Adrenal gland (tissue), 12 donors: ENCODE measurements around the gene CD79A. TPM values are rescaled to one million over a fixed set of nuclear protein-coding genes. Genes with fewer than 3 reads are reported as not detected.

Experiments used
- DNase-seq, 7 donors: peaks; one replicate each; pipeline ENCODE4 v3.0.0-alpha.2; 2019 to 2020
- H3K27ac ChIP-seq, 5 donors: fragments of 200-600 bp; sonication (generic) in 4 of 5; 1 replicate in 3 of 5; 2 replicates in 2 of 5; pipeline versions ENCODE4 v1.5.1 to v1.8.0; 2016 to 2020; ENCODE audit warnings: mild to moderate bottlenecking in 1 of 5
- H3K27me3 ChIP-seq: fragments of 200-600 bp; 2 replicates; pipeline ENCODE4 v1.8.0; 2021
- H3K36me3 ChIP-seq, 2 donors: fragments of 200-600 bp; replicated peaks in 1 of 2; 1 replicate in 1 of 2; 2 replicates in 1 of 2; pipeline versions ENCODE4 v1.5.1 to v1.8.0; 2018 to 2022
- H3K4me1 ChIP-seq, 2 donors: fragments of 200-600 bp; replicated peaks in 1 of 2; 1 replicate in 1 of 2; 2 replicates in 1 of 2; pipeline versions ENCODE4 v1.5.1 to v1.8.0; 2018 to 2021
- H3K4me3 ChIP-seq, 4 donors: fragments of 200-600 bp; sonication (generic) in 3 of 4; one replicate each; pipeline ENCODE4 v1.5.1; 2016 to 2018
- H3K9me3 ChIP-seq, 3 donors: fragments of 200-600 bp; sonication (generic) in 1 of 3; replicated peaks in 1 of 3; 1 replicate in 2 of 3; 2 replicates in 1 of 3; pipeline versions ENCODE4 v1.5.1 to v1.8.0; 2016 to 2021
- POLR2A ChIP-seq, 2 donors: fragments of 450-650 bp; IDR thresholded peaks; one replicate each; pipeline ENCODE4 v1.6.1; 2017; ENCODE audit warnings: antibody characterized with exemption in 2 of 2, mild to moderate bottlenecking in 2 of 2, moderate library complexity in 1 of 2
- WGBS, 4 donors: extraction: QIAGEN DNeasy Blood & Tissue Kit in 2 of 4; methylation state at CpG; one replicate each; pipeline versions ENCODE4 v1.1.5 to v1.1.7; 2013 to 2017; 5-methylcytosine and 5-hydroxymethylcytosine counted together
- intact Hi-C, 2 donors: fragments of 100-400 bp; cut with DNase I; formaldehyde crosslinking; loops; one replicate each; pipeline versions ENCODE4 v1.14.1 to v1.15.0; 2022 to 2023
- polyA plus RNA-seq, 3 donors: library from polyadenylated mRNA; stranded (reverse); fragments of 200-250 nt in 2 of 3; fragments of 350-450 nt in 1 of 3; fragmentation: Illumina TruSeq in 1 of 3; extraction: RNeasy Lipid Tissue Mini Kit (QIAGEN cat#74804) in 1 of 3; gene quantifications; one replicate each; pipeline ENCODE4 v1.2.3, GENCODE V29; 2013 to 2014
- total RNA-seq, 9 donors: library from RNA; depleted of rRNA in 4 of 9; stranded (reverse); fragments of >200 nt in 4 of 9; fragments of 120-200 nt in 1 of 9; fragmentation: NEBNext Ultra II Directional in 1 of 9; extraction: Animal tissue kit (Norgen Biotek cat#: 25700) in 1 of 9; gene quantifications; one replicate each; pipeline versions ENCODE4 v1.1.0 to v1.2.4, GENCODE V29; 2013 to 2023
- TF ChIP-seq, protein P1 (sequence below), 6 experiments: fragments of 450-650 bp in 4 of 6; fragments of 200-600 bp in 2 of 6; sonication (generic) in 1 of 6; IDR thresholded peaks; 1 replicate in 5 of 6; 2 replicates in 1 of 6; pipeline versions ENCODE4 v1.5.1 to v1.8.0; 2016 to 2021; ENCODE audit warnings: antibody characterized with exemption in 6 of 6, mild to moderate bottlenecking in 2 of 6, moderate library complexity in 1 of 6
- donor health status: healthy with polysubstance abuse.
- donor health status: Bipolar disorder and iron deficiency.
- donor health status: DM: yes; HTN: yes; CAD: no.
- donor health status: DM: no; HTN: no; CAD: no.
- donor health status: DM: no; HTN: no; CAD: no.
- donor health status: DM: yes; HTN: yes; CAD: no.

CD79A gene
- total and polyA plus RNA-seq, 12 donors: 0.28 to 6.2 (median 0.50) TPM; not detected in 3

DNA sequence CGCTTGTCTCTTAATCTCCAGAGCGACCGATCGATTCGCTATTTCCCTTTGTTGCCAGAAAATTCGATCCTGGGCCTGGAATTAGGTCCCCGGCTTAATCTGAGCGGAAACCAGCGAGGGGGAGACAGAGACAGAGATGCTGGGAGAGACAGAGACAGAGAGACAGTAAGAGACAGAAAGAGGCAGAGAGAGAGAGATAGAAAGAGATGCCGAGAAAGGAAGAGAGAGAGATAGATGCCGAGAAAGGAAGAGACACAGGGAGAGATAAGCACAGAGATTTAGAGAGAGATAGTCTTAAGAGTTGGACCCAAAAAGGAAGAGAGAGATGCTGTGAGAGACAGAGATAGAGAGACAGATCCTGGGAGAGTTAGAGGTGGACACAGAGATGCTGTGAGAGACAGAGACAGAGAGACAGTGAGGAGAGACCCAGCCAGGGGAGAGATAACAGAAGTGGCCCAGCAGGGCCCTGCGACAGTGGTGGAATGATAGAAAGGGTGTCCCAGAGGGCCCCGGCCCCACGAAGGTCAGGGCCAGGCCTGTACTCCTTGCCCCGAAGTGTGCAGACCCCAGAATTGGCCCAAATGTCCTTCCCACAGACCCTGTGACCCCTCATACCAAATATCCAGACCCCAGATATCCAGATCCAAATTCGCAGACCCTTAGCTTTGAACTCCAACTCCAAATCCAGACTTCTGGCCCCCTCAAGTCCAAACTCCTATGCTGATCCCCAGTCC lies 49.9 kb downstream of the CD79A start:
- Histone ChIP-seq H3K4me3 (no peak overlapping the region), H3K27me3 (peaks cover 90% of the 10 kb centered on the region), H3K9me3 (no peaks in the 10 kb centered on the region), H3K36me3 (no peaks in the 10 kb centered on the region), H3K27ac (no peak overlapping the region), H3K4me1 (peaks cover 0 to 11% of the 10 kb centered on the region in 2 donors)
- WGBS, 4 donors: 42 to 48% (median 45%) methylated on average over 15 to 16 of the region's 16 CpGs
- TF ChIP-seq POLR2A (IDR thresholded peaks at IDR 0.05): no peak
- TF ChIP-seq, protein P1, sequence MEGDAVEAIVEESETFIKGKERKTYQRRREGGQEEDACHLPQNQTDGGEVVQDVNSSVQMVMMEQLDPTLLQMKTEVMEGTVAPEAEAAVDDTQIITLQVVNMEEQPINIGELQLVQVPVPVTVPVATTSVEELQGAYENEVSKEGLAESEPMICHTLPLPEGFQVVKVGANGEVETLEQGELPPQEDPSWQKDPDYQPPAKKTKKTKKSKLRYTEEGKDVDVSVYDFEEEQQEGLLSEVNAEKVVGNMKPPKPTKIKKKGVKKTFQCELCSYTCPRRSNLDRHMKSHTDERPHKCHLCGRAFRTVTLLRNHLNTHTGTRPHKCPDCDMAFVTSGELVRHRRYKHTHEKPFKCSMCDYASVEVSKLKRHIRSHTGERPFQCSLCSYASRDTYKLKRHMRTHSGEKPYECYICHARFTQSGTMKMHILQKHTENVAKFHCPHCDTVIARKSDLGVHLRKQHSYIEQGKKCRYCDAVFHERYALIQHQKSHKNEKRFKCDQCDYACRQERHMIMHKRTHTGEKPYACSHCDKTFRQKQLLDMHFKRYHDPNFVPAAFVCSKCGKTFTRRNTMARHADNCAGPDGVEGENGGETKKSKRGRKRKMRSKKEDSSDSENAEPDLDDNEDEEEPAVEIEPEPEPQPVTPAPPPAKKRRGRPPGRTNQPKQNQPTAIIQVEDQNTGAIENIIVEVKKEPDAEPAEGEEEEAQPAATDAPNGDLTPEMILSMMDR (IDR thresholded peaks at IDR 0.05): no peak
- intact Hi-C loops: no loop called here
- DNase-seq: no peak

DNA sequence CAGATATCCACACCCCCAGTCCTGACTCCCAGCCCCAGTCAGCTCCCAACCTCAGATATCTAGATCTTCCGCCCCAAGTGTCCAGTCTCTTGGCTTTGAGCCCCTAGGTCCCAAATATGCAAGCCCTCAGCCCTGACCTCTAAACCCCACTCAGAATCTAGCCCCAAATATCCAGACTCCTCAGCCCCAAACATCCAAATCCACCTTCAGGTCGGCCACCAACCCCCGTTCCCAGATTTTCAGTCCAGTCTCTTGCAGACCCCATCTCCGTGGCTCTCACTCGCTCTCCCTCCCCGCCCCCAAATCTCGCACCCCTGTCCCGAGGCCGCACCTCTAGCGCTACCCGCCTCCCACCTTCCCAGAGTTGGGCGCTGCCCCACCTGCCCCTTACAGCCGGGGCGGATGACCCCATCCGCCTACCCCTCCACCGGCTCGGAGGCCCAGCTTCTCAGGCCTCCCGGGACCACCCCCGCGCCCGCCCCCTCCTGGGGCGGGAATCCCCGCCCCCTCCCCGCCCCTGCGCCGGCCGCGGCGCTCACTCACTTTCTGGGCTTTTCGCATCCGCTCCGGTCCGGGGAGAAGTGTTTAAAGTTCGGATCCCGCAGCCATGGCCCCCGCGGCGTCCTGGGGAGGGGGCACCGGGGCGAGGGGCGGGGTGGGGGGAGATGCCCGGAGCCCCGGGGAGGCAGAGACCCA lies 50.6 kb downstream of the CD79A start:
- H3K4me3 ChIP-seq: peak overlapping the region in 2 of 4 donors; percentile 6 to 48

DNA sequence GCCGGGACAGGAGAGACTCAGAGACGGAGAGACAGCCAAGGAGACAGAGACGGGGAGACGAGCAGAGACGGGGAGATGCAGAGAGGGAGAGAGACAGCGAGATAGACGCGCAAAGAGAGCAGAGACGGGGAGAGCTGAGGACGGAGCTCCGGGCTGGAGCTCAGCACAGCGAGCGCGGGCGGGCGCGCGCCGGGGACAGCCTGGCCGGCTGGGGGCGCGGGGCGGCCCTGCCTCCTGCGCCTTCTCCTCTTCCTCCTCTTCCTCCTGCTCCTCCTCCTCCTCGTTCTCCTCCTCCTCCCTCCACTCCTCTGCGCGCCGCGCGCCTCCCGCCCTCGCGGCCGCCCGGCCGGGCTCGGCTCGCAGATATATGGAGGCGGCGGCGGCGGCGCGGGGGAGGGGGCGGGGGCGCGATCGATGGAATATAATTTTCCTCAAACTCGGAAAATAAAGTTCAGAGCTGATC lies 51.2 kb downstream of the CD79A start, which contains the start of gene ERFL:
ERFL (minus strand) TSS at position 229 of the 463 bp plus-strand sequence. CDS start 15,530 bp downstream, outside the sequence.
- H3K9me3 ChIP-seq: no peaks in the 10 kb centered on the region
- TF ChIP-seq POLR2A (IDR thresholded peaks at IDR 0.05): no peak
- WGBS, 4 donors: 0 to 2% (median 1%) methylated on average over 31 to 49 of the region's 49 CpGs
- peaks cover 85% of the 10 kb centered on the region for H3K27me3 ChIP-seq
- intact Hi-C loops: no loop called here
- peak within 1 kb of the TSS in 2 of 4 donors; percentile 6 to 48 for H3K4me3 ChIP-seq
- peaks cover 0 to 11% of the 10 kb centered on the region in 2 donors for H3K4me1 ChIP-seq
- no peak within 1 kb of the TSS for H3K27ac ChIP-seq
- no peak for DNase-seq
- H3K36me3 ChIP-seq: no peaks in the 10 kb centered on the region

More for the DNA sequence above, 50.6 kb downstream of the CD79A start:
- no peak for DNase-seq
- Histone ChIP-seq H3K4me1 (peaks cover 0 to 11% of the 10 kb centered on the region in 2 donors), H3K27ac (no peak overlapping the region), H3K36me3 (no peaks in the 10 kb centered on the region), H3K27me3 (peaks cover 91% of the 10 kb centered on the region), H3K9me3 (no peaks in the 10 kb centered on the region)
- 6 to 12% (median 8%) methylated on average over 8 to 43 of the region's 43 CpGs for WGBS, 4 donors
- intact Hi-C loops: no loop called here
- no peak for TF ChIP-seq POLR2A (IDR thresholded peaks at IDR 0.05)
- TF ChIP-seq, protein P1 (IDR thresholded peaks at IDR 0.05): no peak

DNA sequence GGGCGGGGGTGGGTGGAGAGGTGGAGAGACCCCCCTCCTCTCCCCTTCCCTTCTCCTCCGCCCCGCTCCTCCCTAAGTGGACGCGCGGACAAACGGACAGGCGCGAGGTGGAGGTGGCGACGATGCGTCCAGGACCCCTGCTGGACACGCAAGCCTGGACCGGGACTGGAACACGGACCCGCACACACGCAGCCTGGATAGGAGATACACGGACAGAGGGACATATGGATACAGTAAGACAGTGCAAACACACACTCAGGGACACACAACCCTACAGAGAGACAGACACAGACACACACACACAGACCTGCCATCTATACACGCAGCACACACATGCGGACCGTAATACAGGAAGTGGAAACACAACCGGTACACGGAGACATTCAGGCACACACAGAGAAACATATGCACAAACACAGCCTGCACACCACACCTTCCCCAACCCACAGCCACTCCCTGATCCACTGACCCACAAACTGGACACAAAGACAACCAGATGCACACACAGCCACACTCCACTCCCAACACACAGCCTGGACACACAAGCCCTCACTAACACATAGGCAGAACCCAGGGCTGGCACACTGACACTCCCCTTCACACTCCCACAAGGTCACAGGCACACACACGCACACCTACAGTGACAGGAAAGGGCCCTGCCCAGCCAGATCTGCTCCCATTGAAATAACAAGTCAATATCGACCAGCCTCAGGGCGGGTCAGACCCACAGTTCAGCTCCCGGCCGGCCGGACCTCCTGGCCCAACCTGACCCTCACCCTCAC lies 51.9 kb downstream of the CD79A start:
- Histone ChIP-seq H3K36me3 (no peaks in the 10 kb centered on the region), H3K4me1 (peaks cover 0 to 11% of the 10 kb centered on the region in 2 donors), H3K9me3 (no peaks in the 10 kb centered on the region), H3K27me3 (peaks cover 85% of the 10 kb centered on the region), H3K4me3 (peak overlapping the region in 1 of 4 donors; percentile 48), H3K27ac (no peak overlapping the region)
- TF ChIP-seq, protein P1 (IDR thresholded peaks at IDR 0.05): no peak
- no peak for TF ChIP-seq POLR2A (IDR thresholded peaks at IDR 0.05)
- DNase-seq: no peak
- WGBS, 4 donors: 3 to 5% (median 4%) methylated on average over 14 to 29 of the region's 29 CpGs
- intact Hi-C loops: no loop called here
